Measurements from ENCODE around the gene LARP1. TPM values are rescaled to one million over a fixed set of nuclear protein-coding genes. Genes with fewer than 3 reads are reported as not detected.

The LARP1 gene
- total RNA-seq, 1 donor from 2014 or later: 147 TPM

- intact Hi-C loops (cut with DNase I): no loop called here
- ATAC-seq: no peak
- DNase-seq (ENCODE audit: missing footprints): no peak
These were observed 23.9 kb downstream of the LARP1 start for GRCh38 chr5:154779105-154779504.

- intact Hi-C loops (cut with DNase I): no loop called here
- ATAC-seq (no peak), DNase-seq (ENCODE audit: missing footprints) (no peak)
These were observed 25.0 kb downstream of the LARP1 start for GRCh38 chr5:154780128-154780527.

- intact Hi-C loops (cut with DNase I): no loop called here
- DNase-seq (ENCODE audit: missing footprints): no peak
- no peak for ATAC-seq
These were observed 27.1 kb downstream of the LARP1 start for GRCh38 chr5:154782326-154782725.

GRCh38 chr5:154782812-154783592 lies 27.8 kb downstream of the LARP1 start:
- peak; percentile 14 for ATAC-seq
- intact Hi-C loops (cut with DNase I): no loop called here
- DNase-seq (ENCODE audit: missing footprints): no peak

GRCh38 chr5:154783774-154784460 lies 28.7 kb downstream of the LARP1 start:
- ATAC-seq (peak; percentile 66), DNase-seq (ENCODE audit: missing footprints) (no peak)
- intact Hi-C loops (cut with DNase I): no loop called here

GRCh38 chr5:154784856-154785255 lies 29.7 kb downstream of the LARP1 start:
- intact Hi-C loops (cut with DNase I): no loop called here
- DNase-seq (ENCODE audit: missing footprints) (no peak), ATAC-seq (no peak)

- intact Hi-C loops (cut with DNase I): no loop called here
- DNase-seq (ENCODE audit: missing footprints) (no peak), ATAC-seq (no peak)
These were observed 31.2 kb downstream of the LARP1 start for GRCh38 chr5:154786414-154786813.

- ATAC-seq (peak; percentile 40), DNase-seq (ENCODE audit: missing footprints) (no peak)
- intact Hi-C loops (cut with DNase I): no loop called here
These were observed 33.0 kb downstream of the LARP1 start for GRCh38 chr5:154788212-154788611.

GRCh38 chr5:154791535-154791934 lies 36.4 kb downstream of the LARP1 start:
- DNase-seq (ENCODE audit: missing footprints) (no peak), ATAC-seq (no peak)
- intact Hi-C loops (cut with DNase I): loop anchor here (5.0 kb wide), 1 partner anchor 34 kb away; the partner anchor contains the start of gene LARP1

GRCh38 chr5:154793599-154794524 lies 38.7 kb downstream of the LARP1 start:
- peak; percentile 25 for ATAC-seq
- intact Hi-C loops (cut with DNase I): loop anchor here (5.0 kb wide), 1 partner anchor 37 kb away; the partner anchor contains the start of gene LARP1
- DNase-seq (ENCODE audit: missing footprints): no peak

GRCh38 chr5:154794525-154795234 lies 39.5 kb downstream of the LARP1 start:
- intact Hi-C loops (cut with DNase I): loop anchor here (5.0 kb wide), 1 partner anchor 37 kb away; the partner anchor contains the start of gene LARP1
- ATAC-seq (no peak), DNase-seq (ENCODE audit: missing footprints) (no peak)

GRCh38 chr5:154795235-154795596 lies 40.0 kb downstream of the LARP1 start:
- no peak for DNase-seq (ENCODE audit: missing footprints)
- peak; percentile 33 for ATAC-seq
- intact Hi-C loops (cut with DNase I): no loop called here

GRCh38 chr5:154797762-154798161 lies 42.6 kb downstream of the LARP1 start:
- intact Hi-C loops (cut with DNase I): no loop called here
- ATAC-seq (no peak), DNase-seq (ENCODE audit: missing footprints) (no peak)

- ATAC-seq: no peak
- intact Hi-C loops (cut with DNase I): loop anchor here (5.0 kb wide), 1 partner anchor 118 kb away; no protein-coding TSS in a partner anchor
- DNase-seq (ENCODE audit: missing footprints): no peak
These were observed 45.4 kb downstream of the LARP1 start for GRCh38 chr5:154800582-154800981.

GRCh38 chr5:154801083-154801482 lies 45.9 kb downstream of the LARP1 start:
- intact Hi-C loops (cut with DNase I): loop anchor here (5.0 kb wide), 1 partner anchor 119 kb away; no protein-coding TSS in a partner anchor
- ATAC-seq: no peak
- no peak for DNase-seq (ENCODE audit: missing footprints)

GRCh38 chr5:154802050-154802449 lies 46.9 kb downstream of the LARP1 start:
- intact Hi-C loops (cut with DNase I): loop anchor here (5.0 kb wide), 1 partner anchor 120 kb away; no protein-coding TSS in a partner anchor
- ATAC-seq: peak; percentile 21

GRCh38 chr5:154806176-154806575 lies 51.0 kb downstream of the LARP1 start:
- intact Hi-C loops (cut with DNase I): no loop called here
- ATAC-seq (no peak), DNase-seq (ENCODE audit: missing footprints) (no peak)

More at GRCh38 chr5:154802050-154802449, 46.9 kb downstream of the LARP1 start:
- DNase-seq (ENCODE audit: missing footprints): no peak

- ATAC-seq (no peak), DNase-seq (ENCODE audit: missing footprints) (no peak)
- intact Hi-C loops (cut with DNase I): loop anchor here (1.0 to 5.0 kb wide), 2 partner anchors 54 to 161 kb away; partner anchors contain the start of gene LARP1
These were observed 56.1 kb downstream of the LARP1 start for GRCh38 chr5:154811239-154811638.
